ENCODE results near the gene IFITM10.

GRCh38 chr11:1759151-1759850, 8.9 kb upstream of the IFITM10 start:
- no peak for TF ChIP-seq EZH2phosphoT487 (IDR thresholded peaks at IDR 0.05; ENCODE audit: insufficient read depth, low read depth)
- TF ChIP-seq EZH2 (IDR thresholded peaks at IDR 0.05; ENCODE audit: insufficient read depth, poor library complexity, severe bottlenecking) = no peak

Measured in GM23248 (cell line).